NCI-H345 treated with DMSO at 0.1 percent for 48 hours (cell line): Measurements from ENCODE around the gene KRT76.

ENCODE experiments used
- DNase-seq: peaks from one replicate; lab custom pipeline; 2025; ENCODE audit not compliant: unreplicated experiment; lab: John Stamatoyannopoulos, UW

Gene KRT76

GRCh38 chr12:52776913-52777395, at the start of gene KRT76:
TSS of gene KRT76 (minus strand) at chr12:52777345. CDS start at chr12:52777291, 54 bp downstream.
- no peak for DNase-seq

- no peak for DNase-seq
These were observed 48.8 kb upstream of the KRT76 start for GRCh38 chr12:52825961-52826360.

- DNase-seq, result no peak
These were observed 47.7 kb upstream of the KRT76 start for GRCh38 chr12:52824741-52825410.

- no peak for DNase-seq
These were observed 46.8 kb upstream of the KRT76 start for GRCh38 chr12:52823761-52824450.

GRCh38 chr12:52822771-52823510, 45.8 kb upstream of the KRT76 start:
- DNase-seq, result no peak

- no peak for DNase-seq
These were observed 44.9 kb upstream of the KRT76 start for GRCh38 chr12:52821826-52822660.

- no peak for DNase-seq
These were observed 44.1 kb upstream of the KRT76 start for GRCh38 chr12:52821071-52821730.

- DNase-seq, result no peak
These were observed 43.4 kb upstream of the KRT76 start for GRCh38 chr12:52820521-52820920.

- no peak for DNase-seq
These were observed 42.8 kb upstream of the KRT76 start for GRCh38 chr12:52819731-52820510.

GRCh38 chr12:52818887-52819420, 41.8 kb upstream of the KRT76 start:
- DNase-seq, result no peak

GRCh38 chr12:52818388-52818787, 41.2 kb upstream of the KRT76 start:
- no peak for DNase-seq

GRCh38 chr12:52817699-52818238, 40.6 kb upstream of the KRT76 start:
- DNase-seq, result no peak

- no peak for DNase-seq
These were observed 40.0 kb upstream of the KRT76 start for GRCh38 chr12:52817003-52817698.

- DNase-seq, result no peak
These were observed 38.8 kb upstream of the KRT76 start for GRCh38 chr12:52815676-52816588.

- no peak for DNase-seq
These were observed 38.0 kb upstream of the KRT76 start for GRCh38 chr12:52815161-52815560.

GRCh38 chr12:52814710-52815155, 37.6 kb upstream of the KRT76 start:
- DNase-seq, result no peak
